SK-N-SH treated with all-trans-retinoic acid at 6 μM for 48 hours (cell line): ENCODE data around the gene SNN.

Experiments used
- ARNTL ChIP-seq: fragments of 450-650 bp; formaldehyde crosslinking; IDR thresholded peaks from 2 replicates; pipeline ENCODE4 v1.5.0; 2020; ENCODE audit warnings: low read depth, mild to moderate bottlenecking, moderate library complexity, borderline replicate concordance
- BACH2 ChIP-seq: fragments of 250-450 bp; sonication (Bioruptor Pico); IDR thresholded peaks from 2 replicates; pipeline ENCODE4 v1.9.0; 2021; ENCODE audit warnings: mild to moderate bottlenecking, borderline replicate concordance
- CSDC2 ChIP-seq: fragments of 250-450 bp; sonication (Bioruptor Pico); IDR thresholded peaks from 2 replicates; pipeline ENCODE4 v1.5.0; 2020; ENCODE audit warnings: mild to moderate bottlenecking, moderate library complexity
- RARB ChIP-seq: fragments of 250-450 bp; sonication (Bioruptor Pico); IDR thresholded peaks from 2 replicates; pipeline ENCODE4 v1.8.0; 2021; ENCODE audit warnings: mild to moderate bottlenecking, moderate library complexity
- SNAI2 ChIP-seq: fragments of 250-450 bp; sonication (Bioruptor Pico); IDR thresholded peaks from 2 replicates; pipeline ENCODE4 v1.5.0; 2020; ENCODE audit warnings: mild to moderate bottlenecking, moderate library complexity
- TOX ChIP-seq: fragments of 250-450 bp; sonication (Bioruptor Pico); IDR thresholded peaks from 2 replicates; pipeline ENCODE4 v1.8.0; 2021; ENCODE audit warnings: mild to moderate bottlenecking, moderate library complexity, borderline replicate concordance
- TSHZ2 ChIP-seq: fragments of 250-450 bp; sonication (Bioruptor Pico); IDR thresholded peaks from 2 replicates; pipeline ENCODE4 v1.5.0; 2020; ENCODE audit warnings: mild to moderate bottlenecking, moderate library complexity
- ZFP3 ChIP-seq: fragments of 250-450 bp; sonication (Bioruptor Pico); IDR thresholded peaks from 2 replicates; pipeline ENCODE4 v1.5.0; 2020; ENCODE audit warnings: mild to moderate bottlenecking, moderate library complexity
- ZNF70 ChIP-seq: fragments of 450-650 bp; formaldehyde crosslinking; IDR thresholded peaks from 2 replicates; pipeline ENCODE4 v1.5.0; 2020; ENCODE audit warnings: mild to moderate bottlenecking, moderate library complexity

DNA sequence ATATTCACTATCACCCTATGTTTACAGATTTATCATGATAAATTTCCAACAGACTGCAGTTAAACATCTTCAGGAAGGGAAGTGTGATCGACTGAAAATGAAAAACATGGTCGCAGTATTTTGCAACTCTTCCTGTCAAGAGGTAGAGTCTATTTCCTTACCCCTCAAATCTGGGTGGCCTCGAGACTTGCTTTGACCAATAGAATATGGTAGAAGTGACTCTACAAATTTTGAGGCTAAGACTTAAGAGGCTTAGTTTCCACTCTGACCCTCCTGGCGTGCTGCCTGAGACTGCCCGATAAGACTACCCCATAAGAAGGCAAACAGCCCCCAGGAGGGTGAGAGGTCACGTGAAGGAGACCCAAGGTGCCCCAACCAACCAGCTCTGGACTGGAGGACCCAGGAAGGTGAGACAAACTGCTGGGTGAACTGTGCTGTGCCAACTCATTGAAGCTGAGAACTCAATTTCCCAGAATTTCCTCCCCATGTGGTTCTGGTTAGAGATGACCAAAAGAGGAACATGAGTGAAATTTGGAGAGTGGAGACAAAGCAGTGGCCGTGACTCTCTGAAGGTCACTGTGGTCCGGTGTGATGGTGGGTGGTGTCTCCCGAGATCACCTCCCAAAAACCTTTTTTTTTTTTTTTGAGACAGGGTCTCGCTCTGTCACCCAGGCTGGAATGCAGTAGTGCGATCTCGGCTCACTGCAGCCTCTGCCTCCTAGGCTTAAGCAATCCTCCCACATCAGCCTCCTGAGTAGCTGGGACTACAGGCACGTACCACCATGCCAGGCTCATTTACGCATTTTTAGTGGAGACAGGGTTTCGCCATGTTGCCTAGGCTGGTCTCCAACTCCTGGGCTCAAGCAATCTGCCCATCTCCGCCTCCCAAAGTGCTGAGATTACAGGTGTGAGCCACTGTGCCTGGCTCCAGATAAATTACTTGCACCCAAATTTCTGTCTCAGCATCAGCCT lies 43.3 kb upstream of the SNN start:
- no peak for TF ChIP-seq ZNF70 (CRISPR knock-in tag)
- TF ChIP-seq BACH2 (CRISPR knock-in tag) = no peak
- no peak for TF ChIP-seq RARB (CRISPR knock-in tag)
- no peak for TF ChIP-seq TSHZ2 (CRISPR knock-in tag)
- no peak for TF ChIP-seq CSDC2 (CRISPR knock-in tag)
- TF ChIP-seq TOX = no peak
- TF ChIP-seq SNAI2 = no peak
- no peak for TF ChIP-seq ZFP3 (CRISPR knock-in tag)
- TF ChIP-seq ARNTL (CRISPR knock-in tag) = no peak
